Lung (tissue), 12 donors: Measurements from ENCODE around the gene LMO3. TPM values are rescaled to one million over a fixed set of nuclear protein-coding genes. Genes with fewer than 3 reads are reported as not detected.

ENCODE experiments used
- ATAC-seq: fragments of 200-7000 bp; cut with Tn5 transposase; one replicate; pipeline ENCODE4 v1.9.1; 2020; ENCODE audit warnings: moderate number of reproducible peaks; ENCODE audit not compliant: insufficient read depth, low FRiP score
- DNase-seq, 3 donors: peaks; one replicate each; pipeline ENCODE4 v3.0.0-alpha.2; 2013 to 2017
- H3K27ac ChIP-seq, 2 donors: one replicate each; pipeline ENCODE4 v1.5.1; 2013; ENCODE audit warnings: mild to moderate bottlenecking in 2 of 2, moderate library complexity in 2 of 2, control low read depth in 1 of 2, inconsistent platforms in 1 of 2, low read depth in 1 of 2, low read length in 1 of 2
- H3K27me3 ChIP-seq, 3 donors: one replicate each; pipeline ENCODE4 v1.5.1; 2013; ENCODE audit warnings: low read length in 2 of 3; ENCODE audit not compliant: control insufficient read depth in 3 of 3, insufficient read depth in 3 of 3
- H3K36me3 ChIP-seq, 4 donors: one replicate each; pipeline ENCODE4 v1.5.1; 2013; ENCODE audit warnings: low read length in 4 of 4, mild to moderate bottlenecking in 1 of 4, moderate library complexity in 1 of 4; ENCODE audit not compliant: control insufficient read depth in 4 of 4, insufficient read depth in 4 of 4
- H3K4me1 ChIP-seq, 5 donors: one replicate each; pipeline ENCODE4 v1.5.1; 2013; ENCODE audit warnings: low read length in 5 of 5, mild to moderate bottlenecking in 2 of 5, moderate library complexity in 1 of 5; ENCODE audit not compliant: control insufficient read depth in 5 of 5, insufficient read depth in 5 of 5
- H3K4me3 ChIP-seq: one replicate; pipeline ENCODE4 v1.5.1; 2013; ENCODE audit warnings: mild to moderate bottlenecking, control low read depth, moderate library complexity
- H3K9ac ChIP-seq, 2 donors: one replicate each; pipeline ENCODE4 v1.5.1; 2013; ENCODE audit warnings: low read length in 2 of 2, control low read depth in 1 of 2; ENCODE audit not compliant: insufficient read depth in 1 of 2
- H3K9me3 ChIP-seq, 4 donors: one replicate each; pipeline ENCODE4 v1.5.1; 2013; ENCODE audit warnings: low read length in 3 of 4, mild to moderate bottlenecking in 1 of 4, moderate library complexity in 1 of 4; ENCODE audit not compliant: control insufficient read depth in 4 of 4, insufficient read depth in 3 of 4
- CTCF ChIP-seq: IDR thresholded peaks from 2 replicates; pipeline ENCODE4 v1.5.1; 2012; ENCODE audit warnings: mild to moderate bottlenecking; ENCODE audit errors: control extremely low read depth, extremely low read depth
- WGBS, 2 donors: extraction: QIAGEN DNeasy Blood & Tissue Kit; methylation state at CpG; one replicate each; pipeline ENCODE4 v1.1.7; 2013; 5-methylcytosine and 5-hydroxymethylcytosine counted together
- polyA plus RNA-seq, 2 donors: library from polyadenylated mRNA; stranded (reverse); fragments of 200-250 nt; gene quantifications; one replicate each; pipeline ENCODE4 v1.2.1, GENCODE V29; 2013
- total RNA-seq, 2 donors: library from RNA; depleted of rRNA in 1 of 2; stranded (reverse); fragments of >200 nt in 1 of 2; gene quantifications; one replicate each; pipeline ENCODE4 v1.2.1, GENCODE V29; 2014 to 2021
- donor health status: control.
- donor health status: control.
- donor health status: Bipolar disorder and iron deficiency.
- donor health status: healthy.
- donor health status: DM: yes; HTN: yes; CAD: no.

LMO3 gene
- total and polyA plus RNA-seq, 4 donors, result 54.0 to 176 (median 137) TPM

- no peak for TF ChIP-seq CTCF
- ATAC-seq, result no peak
- peak in 2 of 3 donors; percentile 72 to 79 for DNase-seq
Measured at GRCh38 chr12:16613199-16613598, 7.2 kb upstream of the LMO3 start.

DNA sequence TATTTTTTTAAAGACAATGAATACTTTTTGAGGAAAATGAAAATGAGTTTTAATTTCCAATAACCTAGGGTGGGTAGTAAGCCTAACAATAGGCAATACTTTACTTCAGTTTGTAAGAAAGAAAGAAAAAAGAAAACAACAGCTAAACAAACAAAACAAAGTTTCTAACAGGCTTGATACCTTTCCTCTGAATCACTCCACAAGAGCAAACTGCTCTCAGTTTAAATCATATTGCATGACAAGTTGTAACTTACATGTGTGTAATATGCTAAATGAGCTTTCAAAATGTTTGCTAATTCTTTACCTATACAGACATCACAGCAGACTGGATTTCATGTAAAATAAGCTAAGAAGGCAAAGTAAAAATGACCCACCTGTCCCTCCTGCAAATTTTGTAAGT is 6.7 kb upstream of the LMO3 start:
- Histone ChIP-seq H3K27me3 (peaks cover 0 to 39% (median 36%) of the 10 kb centered on the region in 3 donors), H3K4me1 (peaks cover 0 to 26% (median 0%) of the 10 kb centered on the region in 5 donors), H3K27ac (no peak overlapping the region), H3K36me3 (no peaks in the 10 kb centered on the region), H3K4me3 (no peak overlapping the region), H3K9ac (no peak overlapping the region), H3K9me3 (no peaks in the 10 kb centered on the region)
- no peak for TF ChIP-seq CTCF
- DNase-seq (no peak), ATAC-seq (no peak)

More at GRCh38 chr12:16613199-16613598, 7.2 kb upstream of the LMO3 start:
- no peak overlapping the region for H3K27ac ChIP-seq
- H3K4me3 ChIP-seq, result no peak overlapping the region
- H3K4me1 ChIP-seq, result peaks cover 0 to 26% (median 0%) of the 10 kb centered on the region in 5 donors
- H3K36me3 ChIP-seq, result no peaks in the 10 kb centered on the region
- no peaks in the 10 kb centered on the region for H3K9me3 ChIP-seq
- H3K9ac ChIP-seq, result no peak overlapping the region
- H3K27me3 ChIP-seq, result peaks cover 0 to 34% (median 31%) of the 10 kb centered on the region in 3 donors

- DNase-seq (no peak), ATAC-seq (no peak)
- H3K36me3 ChIP-seq, result no peaks in the 10 kb centered on the region
- H3K27me3 ChIP-seq, result peaks cover 0 to 54% (median 43%) of the 10 kb centered on the region in 3 donors
- peak overlapping the region in 1 of 2 donors; percentile 24 for H3K27ac ChIP-seq
- no peak overlapping the region for H3K9ac ChIP-seq
- no peak overlapping the region for H3K4me3 ChIP-seq
- H3K9me3 ChIP-seq, result no peaks in the 10 kb centered on the region
- no peak for TF ChIP-seq CTCF
- H3K4me1 ChIP-seq, result peaks cover 0 to 31% (median 3%) of the 10 kb centered on the region in 5 donors
- WGBS, 2 donors, result 34 to 43% methylated on average over 2 of the region's 2 CpGs
Measured at GRCh38 chr12:16611146-16611545, 5.2 kb upstream of the LMO3 start.

GRCh38 chr12:16610743-16611142 is 4.8 kb upstream of the LMO3 start:
- DNase-seq, result no peak
- no peak for TF ChIP-seq CTCF
- Histone ChIP-seq H3K9ac (no peak overlapping the region), H3K36me3 (no peaks in the 10 kb centered on the region), H3K4me3 (no peak overlapping the region), H3K9me3 (no peaks in the 10 kb centered on the region), H3K27me3 (peaks cover 0 to 54% (median 45%) of the 10 kb centered on the region in 3 donors), H3K27ac (no peak overlapping the region), H3K4me1 (peaks cover 0 to 32% (median 3%) of the 10 kb centered on the region in 5 donors)
- ATAC-seq, result no peak
- WGBS, 2 donors, result 3 to 9% methylated on average over 1 of the region's 1 CpG
